Natural killer cell treated with Interleukin-12 subunit alpha and Interleukin-12 subunit beta and Interleukin-15 and Interleukin-18, amount 100 ng/mL, for 72 hours (primary cell): ENCODE data around the gene KLHL14. TPM values are rescaled to one million over a fixed set of nuclear protein-coding genes. Genes with fewer than 3 reads are reported as not detected.

Experiments
- ATAC-seq, 2 donors: fragments of 150-1000 bp; cut with Tn5 transposase in 1 of 2; sonication (Bioruptor Pico), chemical (Tn5 transposase) in 1 of 2; 2 replicates each; pipeline ENCODE4 v1.10.0; 2021
- DNase-seq: peaks from one replicate; pipeline ENCODE4 v3.0.0; 2022; ENCODE audit warnings: low spot score
- H3K27ac Mint-ChIP-seq, 2 donors: 1 replicate in 1 of 2; 2 replicates in 1 of 2; pipeline ENCODE4 v1.8.0; 2022; ENCODE audit warnings: mixed read lengths in 2 of 2, mild to moderate bottlenecking in 1 of 2, moderate library complexity in 1 of 2
- H3K27me3 Mint-ChIP-seq, 2 donors: 1 replicate in 1 of 2; 2 replicates in 1 of 2; pipeline ENCODE4 v1.8.0; 2022; ENCODE audit warnings: mixed read lengths in 2 of 2
- H3K36me3 Mint-ChIP-seq: one replicate; pipeline ENCODE4 v1.8.0; 2022; ENCODE audit warnings: mixed read lengths
- H3K4me1 Mint-ChIP-seq, 2 donors: 1 replicate in 1 of 2; 2 replicates in 1 of 2; pipeline ENCODE4 v1.8.0; 2022; ENCODE audit warnings: low read depth in 2 of 2, mixed read lengths in 2 of 2, mild to moderate bottlenecking in 1 of 2
- H3K4me3 Mint-ChIP-seq: one replicate; pipeline ENCODE4 v1.8.0; 2022; ENCODE audit warnings: mixed read lengths
- H3K9me3 Mint-ChIP-seq: 2 replicates; pipeline ENCODE4 v1.8.0; 2022; ENCODE audit warnings: mixed read lengths
- total RNA-seq, 2 donors: library from RNA; stranded (reverse); gene quantifications; one replicate each; pipeline ENCODE4 v1.2.3, GENCODE V29; 2022

The KLHL14 gene
- total RNA-seq, 2 donors from 2014 or later, result 0.22 TPM; not detected in 1

DNA sequence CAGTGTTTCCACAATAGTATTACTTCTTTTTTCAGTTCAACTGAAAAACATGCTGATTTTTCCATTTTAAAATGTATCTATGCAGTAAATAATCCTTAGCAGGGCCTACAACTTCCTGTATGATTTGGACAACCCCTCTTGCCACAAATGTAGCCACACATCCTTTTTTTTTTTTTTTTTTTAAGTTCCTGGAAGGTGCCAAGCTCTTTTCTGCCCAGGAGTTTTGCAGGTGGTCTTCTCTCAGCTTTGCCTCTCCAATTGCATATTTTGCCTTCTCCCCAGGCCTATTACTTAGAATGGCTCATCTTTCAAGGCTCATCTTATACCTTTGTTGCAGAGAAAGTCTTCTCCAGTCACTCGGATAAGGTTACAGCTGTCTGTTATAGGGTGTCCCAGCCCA lies 11.6 kb downstream of the KLHL14 start:
- Mint-ChIP-seq H3K27me3 (no peaks in the 10 kb centered on the region), H3K4me1 (no peaks in the 10 kb centered on the region), H3K4me3 (no peak overlapping the region)

DNA sequence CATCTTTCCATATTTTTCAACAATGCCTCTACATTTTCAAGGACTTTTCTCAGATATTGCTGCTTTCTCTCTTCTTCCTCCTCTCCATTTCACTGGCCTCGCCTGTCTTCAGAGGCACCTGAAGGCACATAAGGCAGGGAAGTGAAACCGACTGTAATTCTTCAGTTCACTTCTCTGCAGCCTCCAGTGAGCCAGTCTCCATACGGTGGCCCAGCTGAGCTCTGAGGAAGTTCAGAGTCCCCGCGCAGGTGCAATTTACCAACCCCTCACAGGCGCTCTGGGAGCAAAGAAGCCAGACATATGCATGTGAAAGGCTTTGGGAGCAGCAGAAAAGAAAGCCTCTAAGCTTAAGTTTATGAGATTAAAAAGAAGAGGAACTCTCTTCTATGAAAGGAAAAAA lies 12.4 kb downstream of the KLHL14 start:
- no peaks in the 10 kb centered on the region for H3K36me3 Mint-ChIP-seq
- no peaks in the 10 kb centered on the region for H3K4me1 Mint-ChIP-seq
- ATAC-seq (no peak), DNase-seq (no peak)
- no peak overlapping the region for H3K27ac Mint-ChIP-seq
- H3K27me3 Mint-ChIP-seq, result no peaks in the 10 kb centered on the region
- H3K9me3 Mint-ChIP-seq, result no peaks in the 10 kb centered on the region
- no peak overlapping the region for H3K4me3 Mint-ChIP-seq

More for the DNA sequence above, 11.6 kb downstream of the KLHL14 start:
- Mint-ChIP-seq H3K27ac (no peak overlapping the region), H3K9me3 (no peaks in the 10 kb centered on the region), H3K36me3 (no peaks in the 10 kb centered on the region)
- ATAC-seq, result no peak
- DNase-seq, result no peak

- no peaks in the 10 kb centered on the region for H3K4me1 Mint-ChIP-seq
- H3K27me3 Mint-ChIP-seq, result no peaks in the 10 kb centered on the region
- ATAC-seq (no peak), DNase-seq (no peak)
- H3K4me3 Mint-ChIP-seq, result no peak overlapping the region
- no peaks in the 10 kb centered on the region for H3K36me3 Mint-ChIP-seq
- H3K27ac Mint-ChIP-seq, result no peak overlapping the region
- H3K9me3 Mint-ChIP-seq, result peaks cover 2% of the 10 kb centered on the region
Observed at GRCh38 chr18:32759611-32760167, 13.1 kb downstream of the KLHL14 start.

DNA sequence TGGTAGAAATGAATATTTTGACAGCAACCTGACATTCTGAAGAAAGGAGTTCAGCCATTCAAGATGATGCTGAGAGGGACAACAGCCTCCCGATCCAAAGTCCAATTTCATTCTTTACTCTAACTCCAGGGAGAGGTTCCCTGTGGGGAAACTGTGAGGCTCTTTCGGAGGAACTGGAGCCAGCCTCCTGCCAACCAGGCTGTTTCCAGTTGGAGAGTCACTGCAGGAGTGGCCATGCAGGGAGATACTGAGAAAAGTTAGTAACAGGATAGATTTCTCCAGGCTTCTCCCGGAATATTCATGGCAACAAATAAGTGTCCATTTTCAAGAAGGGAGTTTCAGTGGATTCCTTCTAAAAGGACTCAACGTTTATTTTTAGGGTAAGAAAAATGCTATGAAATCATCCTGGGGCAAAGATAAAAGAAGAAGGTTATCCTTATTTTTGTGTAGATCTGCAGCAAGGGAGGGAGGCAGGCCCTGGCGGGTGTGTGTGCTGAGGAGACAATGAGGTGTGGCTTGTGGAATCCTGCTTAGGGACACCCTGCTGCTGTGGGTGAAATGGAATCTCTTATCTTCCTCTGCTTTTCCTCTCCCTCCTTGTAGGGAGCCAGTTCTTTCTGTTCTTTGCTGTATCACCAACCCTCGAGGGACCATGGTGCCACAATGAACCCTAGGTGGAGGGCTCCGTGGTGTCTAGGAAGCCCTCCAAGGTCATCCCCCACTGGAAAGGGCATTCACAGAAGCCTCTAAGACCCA lies 18.1 kb downstream of the KLHL14 start:
- Mint-ChIP-seq H3K27me3 (no peaks in the 10 kb centered on the region), H3K4me3 (no peak overlapping the region), H3K4me1 (no peaks in the 10 kb centered on the region), H3K9me3 (peaks cover 8% of the 10 kb centered on the region), H3K27ac (no peak overlapping the region), H3K36me3 (no peaks in the 10 kb centered on the region)
- DNase-seq (no peak), ATAC-seq (no peak)

- Mint-ChIP-seq H3K27ac (no peak overlapping the region), H3K36me3 (no peaks in the 10 kb centered on the region), H3K4me1 (no peaks in the 10 kb centered on the region), H3K27me3 (no peaks in the 10 kb centered on the region), H3K9me3 (peaks cover 8% of the 10 kb centered on the region), H3K4me3 (no peak overlapping the region)
- DNase-seq (no peak), ATAC-seq (no peak)
Observed at GRCh38 chr18:32753656-32754260, 19.1 kb downstream of the KLHL14 start.

- DNase-seq, result no peak
- Mint-ChIP-seq H3K27me3 (no peaks in the 10 kb centered on the region), H3K36me3 (no peaks in the 10 kb centered on the region), H3K9me3 (peaks cover 8% of the 10 kb centered on the region), H3K4me1 (no peaks in the 10 kb centered on the region), H3K27ac (no peak overlapping the region), H3K4me3 (no peak overlapping the region)
- ATAC-seq, result no peak
Observed at GRCh38 chr18:32750328-32750727, 22.5 kb downstream of the KLHL14 start.

- no peaks in the 10 kb centered on the region for H3K36me3 Mint-ChIP-seq
- H3K27me3 Mint-ChIP-seq, result no peaks in the 10 kb centered on the region
- ATAC-seq, result no peak
- H3K4me1 Mint-ChIP-seq, result no peaks in the 10 kb centered on the region
- H3K9me3 Mint-ChIP-seq, result peaks cover 7% of the 10 kb centered on the region
- no peak overlapping the region for H3K4me3 Mint-ChIP-seq
- no peak for DNase-seq
- no peak overlapping the region for H3K27ac Mint-ChIP-seq
Observed at GRCh38 chr18:32749809-32750208, 23.0 kb downstream of the KLHL14 start.

- peaks cover 6% of the 10 kb centered on the region for H3K9me3 Mint-ChIP-seq
- no peak overlapping the region for H3K27ac Mint-ChIP-seq
- no peak for DNase-seq
- no peak for ATAC-seq
- no peak overlapping the region for H3K4me3 Mint-ChIP-seq
- H3K27me3 Mint-ChIP-seq, result peaks cover 6 to 24% of the 10 kb centered on the region in 2 donors
- no peaks in the 10 kb centered on the region for H3K4me1 Mint-ChIP-seq
- H3K36me3 Mint-ChIP-seq, result no peaks in the 10 kb centered on the region
Observed at GRCh38 chr18:32742579-32742978, 30.2 kb downstream of the KLHL14 start.

DNA sequence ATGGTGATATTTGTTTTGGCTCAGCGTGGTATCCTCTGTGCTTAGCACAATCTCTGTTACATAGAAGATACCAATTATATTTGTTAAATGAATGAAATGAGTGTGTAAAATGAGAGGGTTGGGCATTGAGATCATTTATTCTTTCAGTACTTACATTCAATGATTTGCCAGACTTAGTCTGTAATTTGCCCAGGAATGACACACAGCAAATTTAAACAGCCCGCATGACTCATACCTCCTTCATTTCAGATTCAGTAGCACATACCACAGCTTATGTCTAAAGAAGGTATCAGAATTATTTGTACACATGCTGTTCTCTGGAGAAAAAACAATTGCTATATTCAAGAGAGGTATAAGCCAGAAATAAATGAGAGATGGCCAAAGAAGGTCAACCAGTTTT lies 37.0 kb downstream of the KLHL14 start:
- DNase-seq, result no peak
- no peak overlapping the region for H3K4me3 Mint-ChIP-seq
- H3K27ac Mint-ChIP-seq, result no peak overlapping the region
- H3K9me3 Mint-ChIP-seq, result peaks cover 14% of the 10 kb centered on the region
- H3K4me1 Mint-ChIP-seq, result no peaks in the 10 kb centered on the region
- ATAC-seq, result no peak
- peaks cover 10% of the 10 kb centered on the region for H3K36me3 Mint-ChIP-seq
- H3K27me3 Mint-ChIP-seq, result peaks cover 5 to 36% of the 10 kb centered on the region in 2 donors

DNA sequence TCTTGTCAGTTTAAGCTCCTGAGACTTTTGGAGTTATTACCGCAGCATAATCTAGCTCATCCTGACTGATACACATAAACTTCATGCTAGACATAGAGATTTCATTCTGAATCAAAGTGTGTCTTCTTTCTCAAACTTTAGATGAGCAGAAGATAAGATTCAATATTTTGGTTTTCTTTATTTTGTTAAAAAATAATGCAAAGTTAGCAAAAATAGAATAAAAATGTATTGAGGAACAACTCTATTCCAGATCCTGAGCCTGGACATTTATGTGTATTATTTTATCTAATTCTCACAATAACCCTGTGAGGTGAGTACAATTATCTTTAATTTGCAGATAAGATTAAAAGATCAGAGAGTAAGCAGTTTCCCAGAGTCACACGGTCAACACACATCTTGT lies 38.4 kb downstream of the KLHL14 start:
- Mint-ChIP-seq H3K4me3 (no peak overlapping the region), H3K9me3 (peaks cover 14% of the 10 kb centered on the region), H3K27ac (no peak overlapping the region), H3K36me3 (peaks cover 10% of the 10 kb centered on the region), H3K27me3 (peaks cover 5 to 29% of the 10 kb centered on the region in 2 donors), H3K4me1 (peaks cover 0 to 3% of the 10 kb centered on the region in 2 donors)
- DNase-seq (no peak), ATAC-seq (no peak)

GRCh38 chr18:32732165-32732564 lies 40.7 kb downstream of the KLHL14 start:
- H3K27me3 Mint-ChIP-seq, result peaks cover 5 to 22% of the 10 kb centered on the region in 2 donors
- H3K36me3 Mint-ChIP-seq, result peaks cover 10% of the 10 kb centered on the region
- H3K4me1 Mint-ChIP-seq, result peaks cover 0 to 3% of the 10 kb centered on the region in 2 donors
- DNase-seq (no peak), ATAC-seq (no peak)
- no peak overlapping the region for H3K27ac Mint-ChIP-seq
- peaks cover 11% of the 10 kb centered on the region for H3K9me3 Mint-ChIP-seq
- H3K4me3 Mint-ChIP-seq, result no peak overlapping the region

GRCh38 chr18:32730620-32731091 lies 42.2 kb downstream of the KLHL14 start:
- H3K27ac Mint-ChIP-seq, result no peak overlapping the region
- H3K4me1 Mint-ChIP-seq, result peaks cover 0 to 3% of the 10 kb centered on the region in 2 donors
- peaks cover 10% of the 10 kb centered on the region for H3K36me3 Mint-ChIP-seq
- H3K9me3 Mint-ChIP-seq, result peaks cover 11% of the 10 kb centered on the region
- DNase-seq (no peak), ATAC-seq (peak in 1 of 2 donors; percentile 44)
- H3K27me3 Mint-ChIP-seq, result peaks cover 2 to 22% of the 10 kb centered on the region in 2 donors
- peak overlapping the region; percentile 18 for H3K4me3 Mint-ChIP-seq

DNA sequence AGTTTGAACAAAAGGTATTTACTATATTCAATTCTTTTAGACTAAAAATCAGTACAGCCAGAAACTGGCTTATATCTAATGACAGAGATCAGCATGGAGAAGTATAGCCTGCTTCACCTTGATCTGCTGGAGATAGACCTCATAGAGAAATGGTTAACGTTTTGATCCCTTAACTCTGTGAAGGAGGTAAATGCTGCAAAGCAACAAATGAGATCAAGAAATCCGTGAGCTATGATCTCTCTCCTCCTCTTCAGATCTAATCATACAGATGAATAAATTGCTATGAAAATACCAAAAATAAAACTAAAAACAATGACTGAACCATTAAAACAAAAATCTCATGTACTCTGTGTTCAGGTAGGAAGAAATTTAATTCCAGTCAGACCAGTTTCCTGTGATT lies 42.8 kb downstream of the KLHL14 start:
- Mint-ChIP-seq H3K9me3 (peaks cover 9% of the 10 kb centered on the region), H3K4me1 (peaks cover 0 to 3% of the 10 kb centered on the region in 2 donors), H3K27me3 (peaks cover 0 to 16% of the 10 kb centered on the region in 2 donors), H3K27ac (no peak overlapping the region), H3K36me3 (peaks cover 5% of the 10 kb centered on the region), H3K4me3 (peak overlapping the region; percentile 18)
- ATAC-seq (no peak), DNase-seq (no peak)

- Mint-ChIP-seq H3K36me3 (no peaks in the 10 kb centered on the region), H3K27ac (no peak overlapping the region), H3K4me3 (no peak overlapping the region), H3K27me3 (peaks cover 0 to 8% of the 10 kb centered on the region in 2 donors), H3K9me3 (peaks cover 7% of the 10 kb centered on the region), H3K4me1 (no peaks in the 10 kb centered on the region)
- ATAC-seq (no peak), DNase-seq (no peak)
Observed at GRCh38 chr18:32724071-32724749, 48.6 kb downstream of the KLHL14 start.
